ENCODE measurements around the gene PXDC1. TPM values are rescaled to one million over a fixed set of nuclear protein-coding genes. Genes with fewer than 3 reads are reported as not detected.

Gene PXDC1
- total RNA-seq, 4 donors from 2014 or later: 111 to 232 (median 165) TPM

DNA sequence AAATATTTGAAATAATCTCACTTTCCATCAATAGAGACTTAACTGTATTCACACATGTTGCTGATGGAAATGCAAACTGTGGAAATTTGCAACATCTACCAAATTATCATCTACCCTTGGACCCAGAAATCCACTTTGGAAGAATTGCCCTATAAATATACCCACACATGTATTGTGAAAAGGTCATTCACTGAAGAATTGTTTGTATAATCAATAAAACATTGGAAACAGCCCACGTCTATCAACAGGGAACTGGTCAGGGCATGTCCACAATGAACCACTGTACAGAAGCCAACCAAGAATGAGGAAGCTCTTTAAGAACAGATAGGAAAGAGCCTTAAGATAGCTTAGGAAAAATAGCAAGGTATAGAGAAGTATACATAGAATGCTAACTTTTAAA is 36.2 kb downstream of the PXDC1 start:
- TF ChIP-seq POLR2A (IDR thresholded peaks at IDR 0.05; ENCODE audit: low read depth) (no peak), EP300 (IDR thresholded peaks at IDR 0.05) (no peak), POLR2AphosphoS5 (IDR thresholded peaks at IDR 0.05) (no peak)
- TF ChIP-seq, protein P1, sequence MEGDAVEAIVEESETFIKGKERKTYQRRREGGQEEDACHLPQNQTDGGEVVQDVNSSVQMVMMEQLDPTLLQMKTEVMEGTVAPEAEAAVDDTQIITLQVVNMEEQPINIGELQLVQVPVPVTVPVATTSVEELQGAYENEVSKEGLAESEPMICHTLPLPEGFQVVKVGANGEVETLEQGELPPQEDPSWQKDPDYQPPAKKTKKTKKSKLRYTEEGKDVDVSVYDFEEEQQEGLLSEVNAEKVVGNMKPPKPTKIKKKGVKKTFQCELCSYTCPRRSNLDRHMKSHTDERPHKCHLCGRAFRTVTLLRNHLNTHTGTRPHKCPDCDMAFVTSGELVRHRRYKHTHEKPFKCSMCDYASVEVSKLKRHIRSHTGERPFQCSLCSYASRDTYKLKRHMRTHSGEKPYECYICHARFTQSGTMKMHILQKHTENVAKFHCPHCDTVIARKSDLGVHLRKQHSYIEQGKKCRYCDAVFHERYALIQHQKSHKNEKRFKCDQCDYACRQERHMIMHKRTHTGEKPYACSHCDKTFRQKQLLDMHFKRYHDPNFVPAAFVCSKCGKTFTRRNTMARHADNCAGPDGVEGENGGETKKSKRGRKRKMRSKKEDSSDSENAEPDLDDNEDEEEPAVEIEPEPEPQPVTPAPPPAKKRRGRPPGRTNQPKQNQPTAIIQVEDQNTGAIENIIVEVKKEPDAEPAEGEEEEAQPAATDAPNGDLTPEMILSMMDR (IDR thresholded peaks at IDR 0.05): no peak
- H3K27ac ChIP-seq (replicated peaks in 1 of 4): no peak overlapping the region
- 91% methylated on average over 1 of the region's 1 CpG for WGBS
- no peak for DNase-seq (ENCODE audit: extremely low spot score)
- H3K27me3 ChIP-seq: no peaks in the 10 kb centered on the region
- peaks cover 0 to 19% (median 2%) of the 10 kb centered on the region in 4 donors for H3K36me3 ChIP-seq
- peaks cover 0 to 13% (median 5%) of the 10 kb centered on the region in 4 donors for H3K4me1 ChIP-seq
- intact Hi-C loops (cut with DNase I): no loop called here
- H3K9me3 ChIP-seq: peaks cover 0 to 7% (median 0%) of the 10 kb centered on the region in 4 donors
- no peak overlapping the region for H3K4me3 ChIP-seq

DNA sequence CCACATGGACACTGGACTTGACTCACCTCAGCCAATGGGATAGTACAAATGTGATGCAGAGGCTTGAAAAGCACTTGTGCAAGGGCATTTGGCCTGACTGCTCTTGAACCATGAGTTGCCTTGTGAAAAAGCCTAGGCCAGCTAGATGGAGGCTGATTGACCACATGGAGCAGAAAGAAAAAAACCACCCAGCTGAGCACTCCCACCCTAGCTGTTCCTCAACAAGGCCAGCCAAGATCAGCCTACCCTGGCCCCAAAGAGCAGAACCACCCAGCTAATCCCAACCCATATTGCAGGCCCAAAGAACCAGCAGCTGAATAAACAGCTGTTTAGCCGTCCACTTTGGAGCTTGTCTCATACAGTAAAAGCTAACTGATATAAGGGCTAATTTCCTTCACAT is 36.7 kb downstream of the PXDC1 start:
- Histone ChIP-seq H3K27ac (replicated peaks in 1 of 4) (no peak overlapping the region), H3K4me3 (no peak overlapping the region), H3K4me1 (peaks cover 0 to 13% (median 5%) of the 10 kb centered on the region in 4 donors), H3K36me3 (peaks cover 0 to 19% (median 2%) of the 10 kb centered on the region in 4 donors), H3K27me3 (no peaks in the 10 kb centered on the region), H3K9me3 (peaks cover 0 to 7% (median 0%) of the 10 kb centered on the region in 4 donors)
- 100% methylated on average over 1 of the region's 1 CpG for WGBS
- no peak for TF ChIP-seq POLR2AphosphoS5 (IDR thresholded peaks at IDR 0.05)
- no peak for TF ChIP-seq POLR2A (IDR thresholded peaks at IDR 0.05; ENCODE audit: low read depth)
- TF ChIP-seq, protein P1 (IDR thresholded peaks at IDR 0.05): no peak
- no peak for TF ChIP-seq EP300 (IDR thresholded peaks at IDR 0.05)
- no peak for DNase-seq (ENCODE audit: extremely low spot score)
- intact Hi-C loops (cut with DNase I): no loop called here

DNA sequence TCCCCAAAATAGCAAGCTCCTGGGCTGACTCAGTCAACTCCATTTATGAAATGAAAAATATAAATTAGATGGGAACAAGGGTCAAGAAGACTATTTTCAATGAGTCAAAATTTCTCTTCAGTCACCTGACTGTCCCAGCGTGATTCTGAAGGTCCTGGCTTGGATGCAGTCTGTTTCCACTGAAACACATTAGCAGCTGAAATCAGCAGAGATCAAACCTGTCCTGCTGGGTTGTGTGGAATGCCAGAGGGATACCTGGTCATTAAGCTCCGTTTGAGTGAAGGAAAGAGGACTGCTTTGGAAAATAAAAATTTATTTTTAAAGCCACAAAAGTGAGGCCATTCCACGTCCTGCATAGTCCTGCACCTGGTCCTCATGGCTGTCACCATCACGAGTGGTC is 37.4 kb downstream of the PXDC1 start:
- Histone ChIP-seq H3K27me3 (no peaks in the 10 kb centered on the region), H3K27ac (replicated peaks in 1 of 4) (no peak overlapping the region), H3K9me3 (peaks cover 0 to 7% (median 0%) of the 10 kb centered on the region in 4 donors), H3K4me3 (no peak overlapping the region), H3K36me3 (peaks cover 0 to 15% (median 0%) of the 10 kb centered on the region in 4 donors), H3K4me1 (peaks cover 0 to 7% (median 3%) of the 10 kb centered on the region in 4 donors)
- intact Hi-C loops (cut with DNase I): no loop called here
- WGBS: 92% methylated on average over 4 of the region's 4 CpGs
- TF ChIP-seq POLR2A (IDR thresholded peaks at IDR 0.05; ENCODE audit: low read depth) (no peak), EP300 (IDR thresholded peaks at IDR 0.05) (no peak), POLR2AphosphoS5 (IDR thresholded peaks at IDR 0.05) (no peak)
- TF ChIP-seq, protein P1 (IDR thresholded peaks at IDR 0.05): no peak
- no peak for DNase-seq (ENCODE audit: extremely low spot score)

DNA sequence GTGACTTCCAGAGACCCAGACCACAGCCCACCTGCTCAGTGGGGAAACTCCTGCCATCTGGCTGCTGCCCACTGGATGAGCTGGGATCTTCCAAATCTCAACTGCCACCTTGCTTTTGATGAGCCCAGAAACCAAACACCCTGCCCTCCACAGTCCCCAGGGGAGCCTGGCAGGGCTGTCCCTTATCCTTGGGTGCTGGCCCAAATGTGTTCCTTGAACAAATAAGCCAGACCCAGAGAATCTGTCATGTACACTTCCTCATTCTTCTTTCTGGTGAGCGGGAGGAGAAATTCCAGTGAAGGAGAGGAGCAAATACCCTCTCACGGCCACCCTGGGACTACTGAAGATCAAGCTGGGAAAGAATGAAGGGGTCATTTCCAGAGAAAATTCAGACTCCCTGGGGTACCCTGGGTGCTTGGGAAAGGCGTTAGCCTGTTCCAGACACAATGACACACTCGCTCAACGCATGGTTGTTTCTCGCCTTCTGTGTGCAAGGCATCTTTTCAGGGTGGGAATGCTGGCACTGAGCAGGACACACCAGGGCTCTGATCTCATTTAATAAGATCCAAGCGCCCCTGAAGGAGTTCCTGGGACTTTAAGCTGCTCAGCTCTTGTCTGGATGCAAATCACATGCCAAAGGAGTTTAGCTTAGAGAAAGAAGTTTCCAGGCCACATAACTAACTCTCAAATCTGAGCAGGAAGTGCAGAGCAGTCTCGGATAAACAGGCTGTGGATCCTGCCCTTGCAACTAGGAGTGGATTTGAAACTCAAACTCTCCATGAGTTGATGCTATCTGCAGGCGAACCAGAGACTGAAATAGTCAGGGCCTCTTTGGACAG is 38.5 kb downstream of the PXDC1 start:
- H3K27ac ChIP-seq (replicated peaks in 1 of 4): no peak overlapping the region
- WGBS: 84% methylated on average over 9 of the region's 9 CpGs
- peaks cover 0 to 14% (median 0%) of the 10 kb centered on the region in 4 donors for H3K36me3 ChIP-seq
- peaks cover 0 to 7% (median 0%) of the 10 kb centered on the region in 4 donors for H3K9me3 ChIP-seq
- no peaks in the 10 kb centered on the region for H3K4me1 ChIP-seq
- TF ChIP-seq EP300 (IDR thresholded peaks at IDR 0.05) (no peak), POLR2A (IDR thresholded peaks at IDR 0.05; ENCODE audit: low read depth) (no peak), POLR2AphosphoS5 (IDR thresholded peaks at IDR 0.05) (no peak)
- TF ChIP-seq, protein P1 (IDR thresholded peaks at IDR 0.05): no peak
- H3K4me3 ChIP-seq: no peak overlapping the region
- intact Hi-C loops (cut with DNase I): no loop called here
- no peak for DNase-seq (ENCODE audit: extremely low spot score)
- H3K27me3 ChIP-seq: no peaks in the 10 kb centered on the region

All from esophagus muscularis mucosa (tissue), 4 donors.